SIG-M5 (cell line): ENCODE data around the gene SLC14A1.
"Not testable (repeated sequence)": the region's sequence is repeated elsewhere in the genome, so short reads cannot be mapped to it uniquely, and the experiment has no call there.

Source experiments
- DNase-seq: peaks from one replicate; lab custom pipeline; 2025; lab: John Stamatoyannopoulos, UW

Gene SLC14A1

DNA sequence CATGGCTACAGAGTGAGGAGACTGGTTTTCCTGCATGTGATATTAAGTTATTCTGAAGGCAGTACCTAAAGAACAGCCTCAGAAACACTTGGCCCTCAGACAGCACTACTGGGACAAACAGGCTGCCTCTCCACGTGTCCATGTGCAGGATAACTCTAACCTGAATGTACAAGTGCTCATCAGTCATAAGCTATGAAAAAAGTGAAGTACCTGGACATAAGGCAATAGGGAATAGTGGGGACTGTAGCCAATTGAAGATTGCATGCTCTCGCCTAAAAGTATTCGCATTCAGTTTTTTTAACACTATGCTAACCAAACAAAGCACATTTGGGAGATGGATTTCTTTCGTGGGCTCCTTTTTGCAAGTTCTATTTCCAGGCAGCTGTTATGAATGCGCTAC lies 33.0 kb downstream of the SLC14A1 start:
- DNase-seq: no peak

DNA sequence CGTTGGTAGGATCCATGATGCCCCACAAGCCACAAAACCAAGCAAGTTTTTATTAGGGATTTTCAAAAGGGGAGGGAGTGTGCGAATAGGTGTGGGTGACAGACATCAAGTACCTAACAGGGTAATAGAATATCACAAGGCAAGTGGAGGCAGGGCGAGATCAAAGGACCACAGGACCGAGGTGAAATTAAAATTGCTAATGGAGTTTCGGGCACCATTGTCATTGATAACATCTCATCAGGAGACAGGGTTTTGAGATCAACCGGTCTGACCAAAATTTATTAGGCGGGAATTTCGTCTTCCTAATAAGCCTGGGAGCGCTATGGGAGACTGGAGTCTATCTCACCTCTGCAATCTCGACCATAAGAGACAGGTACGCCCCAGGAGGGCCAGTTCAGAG lies 33.7 kb downstream of the SLC14A1 start:
- not testable (repeated sequence) for DNase-seq

DNA sequence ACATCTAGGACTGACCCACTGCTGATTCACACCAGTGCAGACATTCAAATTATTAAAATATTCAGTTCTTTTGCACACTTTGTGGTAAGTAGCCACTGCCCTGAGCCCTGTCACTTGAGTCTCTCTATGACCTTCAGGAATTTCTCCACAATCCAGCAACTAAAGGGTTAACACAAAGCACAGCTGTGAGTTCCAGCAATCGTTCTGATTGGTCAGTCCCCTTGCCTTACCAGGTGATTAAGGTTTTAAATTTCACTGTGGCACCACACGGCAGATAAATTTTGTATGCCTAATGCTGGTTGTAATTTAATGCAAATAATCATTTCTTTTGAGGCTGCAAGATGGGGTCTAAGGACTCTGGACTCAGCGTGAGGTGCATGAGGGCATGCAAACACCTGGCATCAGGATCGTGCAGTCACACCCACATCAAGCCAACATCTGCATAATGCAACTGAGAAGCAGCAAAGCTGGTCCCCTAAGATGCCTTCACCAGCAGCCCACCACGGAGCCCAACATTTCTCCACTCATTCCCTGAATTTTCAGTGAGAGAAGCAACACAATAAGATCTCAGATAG lies 36.6 kb downstream of the SLC14A1 start:
- DNase-seq: no peak

DNA sequence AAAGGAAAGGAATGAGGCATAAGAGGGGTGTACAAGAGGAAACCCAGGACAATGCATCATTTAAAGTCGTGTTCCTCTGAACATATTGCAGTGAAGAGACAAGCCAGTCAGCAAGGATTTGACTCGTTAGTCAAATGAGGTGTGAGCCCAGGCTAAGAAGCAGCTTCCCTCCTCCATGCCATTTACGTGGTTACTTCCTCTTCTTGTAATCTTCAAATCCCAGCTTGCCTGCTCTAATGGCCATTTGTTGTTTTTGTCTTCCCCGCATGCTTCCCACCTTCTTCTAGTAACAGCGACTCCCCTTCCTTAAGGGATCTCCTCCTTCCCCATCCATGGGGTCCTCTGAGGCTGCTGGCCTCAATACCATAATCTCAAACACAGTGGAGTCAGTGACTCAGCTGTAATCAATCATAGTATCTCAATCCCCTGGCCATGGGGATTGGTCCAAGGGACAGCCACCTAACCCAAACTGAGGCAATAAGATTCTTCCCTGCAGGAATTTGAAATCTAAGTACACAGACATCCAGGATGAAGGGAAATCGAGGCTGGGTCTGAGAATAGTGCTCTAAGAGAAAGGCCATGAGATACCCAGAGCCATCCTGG lies 37.6 kb downstream of the SLC14A1 start:
- no peak for DNase-seq

DNA sequence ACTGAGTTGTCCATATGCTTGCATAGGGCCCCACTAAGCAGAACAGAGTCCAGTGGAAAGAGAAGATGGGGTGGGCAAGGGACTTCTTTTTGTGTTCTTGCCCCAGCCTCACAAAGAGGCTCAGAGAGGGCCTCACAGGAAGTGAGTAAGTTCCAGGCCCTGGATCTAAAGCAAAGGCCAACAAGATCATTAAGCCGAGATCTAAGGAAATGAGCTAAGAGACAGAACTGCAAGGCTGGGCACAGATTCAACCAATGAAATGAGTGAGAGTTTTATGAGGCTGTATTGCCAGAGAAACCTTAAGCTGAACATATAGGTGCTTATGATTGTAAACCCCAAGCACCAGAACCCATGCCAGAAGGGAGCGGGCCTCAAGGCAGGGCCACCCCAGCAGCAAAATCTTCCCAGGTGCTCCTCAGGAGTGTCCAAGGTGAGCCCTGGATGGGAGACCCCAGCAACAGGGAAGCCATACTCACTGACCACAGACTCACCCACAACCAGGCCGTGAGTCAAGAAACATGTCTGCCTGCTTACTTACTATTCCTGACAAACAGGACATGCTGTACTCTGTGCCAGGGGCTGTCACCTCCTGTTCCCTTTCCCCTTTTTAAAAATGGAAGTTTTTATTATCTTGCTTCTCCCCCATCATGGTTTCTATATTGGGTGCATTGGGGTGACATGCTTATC lies 40.2 kb downstream of the SLC14A1 start:
- no peak for DNase-seq

DNA sequence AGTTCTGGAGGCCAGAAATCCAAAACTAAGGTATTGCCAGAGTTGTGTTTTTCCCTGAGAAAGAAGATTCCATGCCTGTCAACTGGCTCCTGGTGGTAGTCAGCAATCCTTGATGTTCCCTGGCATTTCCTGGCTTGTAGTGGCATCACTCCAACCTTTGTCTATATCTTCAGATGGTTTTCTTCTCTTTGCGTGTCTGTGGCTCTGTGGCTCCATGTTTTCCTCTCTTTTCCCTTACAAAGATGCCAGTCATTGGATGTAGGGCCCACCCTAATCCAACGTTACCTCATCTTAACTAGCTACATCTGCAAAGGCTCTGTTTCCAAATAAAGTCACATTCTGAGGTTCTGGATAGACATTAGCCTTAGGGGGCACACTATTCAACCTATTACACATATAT lies 41.8 kb downstream of the SLC14A1 start:
- DNase-seq: no peak

DNA sequence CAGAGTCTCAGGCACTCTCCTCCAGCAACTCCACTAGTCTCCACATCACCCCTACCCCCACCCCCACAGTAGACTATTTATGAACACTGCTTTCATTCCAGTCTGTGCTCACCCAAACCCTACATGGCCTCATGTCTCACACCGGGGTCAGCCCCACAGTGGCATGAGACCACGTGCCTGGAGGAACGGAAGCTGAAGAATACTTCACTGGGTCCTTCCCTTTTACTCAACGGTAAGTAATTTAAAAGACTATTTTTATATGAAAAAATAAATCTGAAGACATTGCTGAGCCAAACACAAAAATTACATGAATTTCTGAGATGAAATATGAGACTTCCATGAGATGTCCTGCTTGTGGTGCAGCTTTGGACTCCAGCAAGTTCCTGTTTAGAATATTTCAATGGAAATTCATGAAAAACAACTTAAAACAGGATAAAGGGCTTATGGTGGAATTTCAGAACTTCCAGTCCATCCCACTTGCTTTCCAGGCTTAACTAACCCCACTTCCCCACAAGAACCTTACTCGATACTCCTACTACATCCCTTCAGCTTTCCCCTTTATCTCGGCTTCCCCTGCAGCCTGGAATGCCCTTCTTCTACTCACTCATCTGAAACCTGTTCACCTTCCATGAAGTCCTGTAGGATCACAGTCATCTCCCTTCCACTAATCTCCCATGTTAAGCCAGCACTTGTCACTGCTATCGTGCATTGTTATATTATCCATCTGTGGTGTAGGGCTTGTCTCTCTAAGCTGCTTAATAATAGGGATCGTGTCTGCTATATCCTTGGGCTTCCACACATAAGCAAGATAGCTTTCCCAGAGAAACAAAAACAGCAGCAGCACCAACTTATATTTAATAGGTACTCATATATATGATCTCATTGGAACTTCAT lies 47.9 kb downstream of the SLC14A1 start:
- no peak for DNase-seq

DNA sequence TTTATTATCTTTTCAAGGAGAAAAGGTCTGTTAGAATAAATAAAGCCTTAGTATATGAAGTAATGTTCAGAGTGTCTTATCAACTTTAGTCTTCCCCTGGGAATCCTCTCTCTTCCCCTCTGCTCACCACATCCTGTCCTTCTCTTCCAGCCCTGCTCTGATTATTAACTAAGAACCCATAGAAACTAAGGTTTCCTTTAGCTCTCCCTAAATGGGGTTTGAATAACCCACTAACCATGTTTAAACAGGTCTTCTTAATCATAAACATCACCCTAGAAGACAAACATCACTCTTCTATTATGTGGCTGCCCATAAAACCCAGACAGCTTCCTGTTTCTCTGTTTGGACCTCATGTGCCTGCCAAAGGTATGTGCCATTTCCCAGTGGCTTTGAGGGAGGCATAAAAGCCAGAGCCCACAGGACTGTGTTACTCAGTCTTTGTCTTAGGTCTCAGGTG lies 50.1 kb downstream of the SLC14A1 start:
- no peak for DNase-seq

DNA sequence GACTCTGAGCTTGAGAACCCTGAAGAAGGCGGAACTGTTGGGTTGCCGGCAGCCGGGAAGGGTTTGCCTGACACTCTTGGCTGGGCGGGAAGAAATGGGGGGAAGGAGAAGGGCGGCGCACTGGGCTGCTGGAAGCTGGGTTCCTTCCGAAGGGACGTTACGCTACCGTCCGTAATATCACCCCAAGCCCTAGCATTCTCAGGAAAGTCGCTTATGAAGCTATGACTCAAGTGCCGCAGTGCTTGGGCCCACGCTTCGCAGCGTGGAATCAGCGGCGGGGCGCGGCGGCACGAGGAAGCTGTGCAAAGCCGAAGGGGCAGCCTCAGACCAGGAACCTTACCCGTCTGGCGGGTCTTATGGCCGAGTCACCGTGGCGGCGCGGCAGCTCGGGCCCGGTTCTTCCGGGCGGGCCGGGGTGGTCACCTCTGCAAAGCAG lies 51.3 kb downstream of the SLC14A1 start:
- DNase-seq: no peak

DNA sequence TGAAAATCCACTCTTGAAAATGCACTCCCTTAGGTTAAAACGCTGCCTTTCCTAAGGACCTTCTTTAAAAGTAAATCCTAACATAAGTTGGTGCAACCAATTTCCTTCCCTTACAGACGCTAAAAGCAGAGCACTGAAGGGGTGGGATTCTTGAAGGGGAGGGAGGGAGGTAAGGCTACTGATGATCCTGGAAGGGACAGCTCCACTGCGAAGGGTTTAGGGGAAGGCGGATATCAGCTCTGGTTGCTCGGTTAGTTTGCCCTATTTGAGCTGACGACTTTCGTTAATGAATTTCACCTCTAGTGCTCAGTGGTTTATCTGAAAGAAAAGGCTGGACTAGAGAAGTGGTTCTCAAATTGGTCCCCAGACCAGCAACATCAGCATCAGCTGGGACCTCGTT lies 51.8 kb downstream of the SLC14A1 start:
- DNase-seq: no peak

DNA sequence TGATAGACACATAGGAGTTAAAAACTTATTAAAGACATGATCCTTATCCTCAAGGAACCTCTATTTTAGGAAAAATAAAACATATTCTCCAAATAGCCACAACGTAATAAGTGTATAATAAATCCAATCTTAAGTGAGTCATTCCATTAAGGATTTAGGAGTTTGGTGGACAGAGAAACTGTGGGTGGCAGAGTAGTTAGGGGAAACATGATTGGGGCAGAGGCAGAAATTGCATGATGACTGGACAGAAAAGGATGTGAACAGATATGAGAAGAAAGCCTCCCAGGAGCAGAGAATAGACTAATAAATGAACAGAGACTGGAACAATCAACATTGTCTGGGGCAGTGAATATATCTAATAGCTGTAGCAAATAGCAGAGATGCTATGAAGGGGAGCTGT lies 53.4 kb downstream of the SLC14A1 start:
- DNase-seq: no peak

DNA sequence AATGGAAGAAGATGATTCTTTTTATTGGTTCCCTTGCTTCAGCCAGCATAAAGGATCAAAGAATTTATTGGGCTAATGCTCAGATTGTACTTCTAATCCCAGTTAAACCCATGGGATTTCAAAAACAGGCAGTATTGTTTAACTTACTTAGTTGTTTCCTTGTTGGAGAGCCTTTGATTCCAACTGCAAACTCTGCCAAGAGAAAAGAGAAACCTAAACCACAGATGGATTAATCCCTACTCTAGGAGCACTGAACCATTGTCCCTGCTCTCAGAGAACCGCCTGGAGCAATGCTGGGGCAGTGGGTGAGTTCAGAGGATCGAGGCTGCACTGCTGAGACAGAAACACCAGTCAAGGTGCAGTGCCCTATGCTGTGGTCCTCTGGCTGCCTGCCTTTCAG lies 56.6 kb downstream of the SLC14A1 start:
- no peak for DNase-seq

DNA sequence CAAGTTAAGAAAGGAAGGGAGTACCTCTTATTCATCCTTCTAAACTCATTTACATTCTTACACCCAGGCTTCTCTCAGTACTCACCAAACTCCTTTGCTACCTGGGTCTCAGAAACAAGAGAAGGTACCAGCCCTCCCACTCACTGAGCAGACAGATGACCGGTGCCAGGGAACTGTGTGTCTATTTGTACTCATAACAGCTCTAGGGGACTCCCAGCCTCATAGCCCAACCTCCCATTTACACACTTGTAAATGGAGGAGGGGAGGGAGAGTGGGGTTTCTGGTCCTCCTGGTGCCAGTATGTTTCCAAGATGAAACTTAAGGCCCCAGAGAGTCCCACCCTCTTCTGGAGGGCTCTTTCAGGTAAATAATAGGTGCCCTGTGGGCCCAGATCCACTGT lies 58.7 kb downstream of the SLC14A1 start:
- DNase-seq: no peak

DNA sequence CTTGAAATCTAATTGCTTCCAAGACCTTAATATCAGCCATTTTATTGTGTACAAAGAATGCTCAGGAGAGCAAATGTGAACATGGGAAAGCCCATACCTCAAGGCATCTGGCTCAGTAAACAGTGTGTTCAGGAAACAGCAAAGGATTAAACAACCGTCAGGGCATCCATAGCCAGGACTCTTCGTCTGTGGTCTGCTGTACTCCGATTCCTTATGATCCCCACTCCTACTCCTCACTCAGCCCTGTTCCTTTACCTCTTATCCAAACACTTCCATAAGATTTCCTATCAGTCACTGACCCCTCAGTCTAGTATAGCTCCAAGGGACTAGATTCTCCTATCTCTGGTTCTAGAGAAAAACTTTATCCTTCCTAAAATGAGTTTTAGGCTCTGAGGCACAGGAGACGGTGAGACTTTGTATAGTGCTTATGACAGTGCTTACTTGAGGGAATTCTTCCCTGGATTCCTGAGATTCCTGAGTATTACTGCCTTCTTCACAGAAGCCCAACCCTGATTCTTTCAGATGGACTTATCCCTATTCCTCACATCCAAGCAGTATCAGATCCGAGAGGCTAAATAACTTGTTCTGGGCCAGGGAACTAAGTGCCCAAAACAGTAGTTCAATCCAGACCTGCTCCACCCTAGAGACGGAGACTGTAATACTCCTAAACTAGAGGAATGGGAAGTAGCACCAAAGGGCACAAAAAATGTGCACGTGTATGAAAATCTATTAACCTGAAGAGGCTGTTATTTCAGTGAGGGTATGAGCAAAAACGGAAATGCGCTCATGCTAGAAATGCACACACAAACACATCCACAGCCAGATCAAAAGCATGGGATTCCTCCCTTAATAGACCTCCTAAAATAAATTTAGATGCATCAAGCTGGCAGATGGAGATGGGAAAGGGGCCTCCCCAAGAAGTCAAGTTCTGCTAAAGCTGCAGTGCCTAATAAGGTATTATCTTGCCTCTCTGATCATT lies 59.4 kb downstream of the SLC14A1 start:
- DNase-seq: no peak

DNA sequence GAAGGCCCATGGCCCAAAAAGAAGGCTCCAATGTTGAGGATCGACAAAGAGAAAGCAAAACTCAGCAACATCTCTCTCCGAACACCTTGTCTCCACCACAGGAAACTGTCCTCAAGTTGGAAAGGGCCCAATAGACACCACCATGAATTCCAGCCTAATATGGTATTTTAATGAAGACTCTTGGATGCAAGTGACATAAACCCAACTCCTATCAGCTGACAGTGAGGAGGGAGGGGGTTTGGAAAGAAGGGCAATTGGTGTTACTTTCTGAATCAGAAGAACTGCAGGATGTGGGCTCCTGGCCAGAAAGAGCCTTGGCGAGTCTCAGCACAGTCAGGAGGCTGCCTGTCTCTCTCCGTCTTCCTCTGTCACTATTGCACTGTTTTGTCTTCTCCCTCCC lies 61.2 kb downstream of the SLC14A1 start:
- no peak for DNase-seq

DNA sequence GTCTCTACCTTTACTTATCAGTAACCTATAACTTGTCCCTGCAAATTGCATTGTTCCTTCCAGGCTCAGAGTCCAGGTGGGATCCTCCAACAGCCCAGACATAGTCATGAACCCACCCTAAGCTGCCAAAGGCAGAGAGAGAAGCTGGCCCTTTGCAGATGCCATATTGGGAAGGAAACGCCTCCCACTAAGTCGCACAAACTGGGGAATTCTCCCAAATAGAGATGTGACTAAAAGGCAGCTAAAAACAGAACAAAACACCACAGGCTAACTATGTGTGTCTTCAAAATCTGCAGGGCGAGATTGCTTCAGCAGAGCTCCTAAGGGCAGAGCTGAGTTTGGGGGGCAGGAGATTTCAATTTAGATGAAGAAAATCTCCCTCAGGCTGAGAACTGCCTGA lies 63.0 kb downstream of the SLC14A1 start:
- DNase-seq: no peak

DNA sequence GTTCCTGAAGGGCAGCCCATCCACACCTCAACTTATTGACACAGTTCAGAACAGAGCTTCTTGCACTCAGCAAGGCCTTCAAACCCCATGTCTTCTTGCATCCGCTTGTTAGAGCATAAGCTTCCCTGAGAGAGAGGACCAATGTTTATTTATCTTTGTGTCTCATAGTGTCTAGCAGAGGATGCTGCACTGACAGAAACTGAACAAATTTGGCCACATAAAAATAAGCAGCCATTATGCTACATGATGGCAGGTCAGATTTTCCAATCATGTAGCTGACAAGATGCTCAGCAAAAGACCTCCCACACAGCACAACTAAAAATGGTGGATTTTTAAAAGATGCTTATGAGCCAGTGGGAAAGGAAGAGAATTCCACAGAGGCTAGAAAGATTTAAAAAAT lies 63.4 kb downstream of the SLC14A1 start:
- no peak for DNase-seq

DNA sequence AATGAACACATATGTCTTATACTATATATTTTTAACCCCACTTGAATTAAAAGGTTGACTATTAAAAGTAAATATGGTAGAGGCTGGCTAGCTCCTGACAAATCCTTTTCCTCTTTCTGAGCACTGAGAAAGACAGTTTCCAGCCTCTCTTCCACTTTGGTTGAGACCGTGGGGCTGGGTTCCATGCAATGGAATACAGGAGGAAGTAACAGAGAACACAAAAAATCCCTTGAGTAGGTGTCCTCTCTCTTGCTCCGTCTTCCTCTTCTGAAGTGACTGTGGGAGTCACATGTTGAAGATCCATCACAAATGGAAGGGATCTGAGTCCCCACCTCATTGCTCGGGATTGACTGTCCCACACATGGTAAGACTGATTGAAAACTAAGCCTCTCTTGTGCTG lies 64.9 kb downstream of the SLC14A1 start:
- no peak for DNase-seq

DNA sequence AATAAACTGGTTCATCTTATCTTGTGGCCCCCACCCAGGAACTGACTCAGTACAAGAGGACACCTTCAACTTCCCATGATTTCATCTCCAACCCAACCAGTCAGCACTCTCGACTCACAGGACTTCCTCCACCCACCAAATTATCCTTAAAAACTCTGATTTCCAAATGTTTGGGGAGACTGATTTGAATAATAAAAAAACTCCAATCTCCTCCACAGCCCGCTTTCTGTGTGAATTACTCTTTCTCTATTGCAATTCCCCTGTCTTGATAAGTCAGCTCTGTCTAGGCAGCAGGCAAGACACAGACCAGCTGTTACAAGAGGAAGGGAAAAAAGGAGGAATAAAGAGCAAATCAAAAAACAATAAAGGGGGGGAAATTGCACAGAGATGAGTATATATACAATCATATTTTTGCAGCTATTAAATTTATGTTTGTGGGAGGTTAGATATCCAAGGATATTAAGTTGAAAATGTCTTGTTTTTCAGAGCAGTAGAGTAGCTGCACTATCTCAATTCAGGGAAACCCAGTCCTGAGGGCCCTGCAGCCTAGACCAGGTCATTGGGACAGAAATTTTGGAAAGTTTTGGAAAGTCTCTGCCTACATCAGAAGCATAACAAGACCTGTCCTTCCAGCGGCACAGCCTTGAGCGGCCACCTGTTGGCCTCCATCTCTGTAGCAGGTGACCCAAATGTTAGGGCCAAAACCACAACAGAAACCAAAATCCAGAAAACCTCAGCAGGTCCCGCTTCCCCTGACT lies 68.7 kb downstream of the SLC14A1 start:
- no peak for DNase-seq

DNA sequence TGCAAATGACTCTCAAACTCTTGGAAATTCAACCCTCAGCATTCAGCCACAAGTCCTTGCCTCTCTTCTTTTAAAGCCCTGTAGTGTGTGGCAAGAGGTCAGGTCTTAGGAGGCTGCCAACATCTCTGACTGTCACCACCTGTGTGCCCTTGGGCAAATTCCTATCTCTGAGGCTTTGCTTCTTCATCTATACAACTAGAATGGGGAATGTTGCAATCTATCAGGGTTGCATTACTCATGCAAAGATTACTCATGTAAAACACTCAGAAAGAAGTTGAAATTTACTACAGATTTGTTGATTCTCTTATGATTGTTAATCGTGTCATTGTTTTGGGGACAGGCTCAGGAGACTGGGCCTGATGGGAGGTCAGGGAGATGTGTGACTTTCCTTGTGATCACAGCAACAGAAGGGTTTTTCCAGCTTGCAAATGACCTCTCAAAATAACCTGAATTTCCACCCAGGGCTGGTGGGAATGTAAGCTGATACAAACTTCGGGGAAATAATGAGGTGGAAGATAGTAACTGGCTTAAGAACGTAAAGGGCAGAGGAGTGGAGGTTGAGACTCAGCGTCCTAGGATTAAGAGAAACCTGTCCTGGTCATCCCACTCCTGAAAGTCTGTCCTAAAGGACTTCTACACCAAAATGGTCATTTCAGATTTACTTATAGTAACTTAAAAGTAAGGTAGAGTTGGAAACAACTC lies 69.4 kb downstream of the SLC14A1 start:
- DNase-seq: no peak
